ENCODE results near the gene GRIN2A. TPM values are rescaled to one million over a fixed set of nuclear protein-coding genes. Genes with fewer than 3 reads are reported as not detected.

The GRIN2A gene
- total and polyA plus RNA-seq, 2 of the 8 experiments (the other 6 are each of a cell fraction or from before 2014, with no cell fraction given) = 0.18 to 1.8 TPM

DNA sequence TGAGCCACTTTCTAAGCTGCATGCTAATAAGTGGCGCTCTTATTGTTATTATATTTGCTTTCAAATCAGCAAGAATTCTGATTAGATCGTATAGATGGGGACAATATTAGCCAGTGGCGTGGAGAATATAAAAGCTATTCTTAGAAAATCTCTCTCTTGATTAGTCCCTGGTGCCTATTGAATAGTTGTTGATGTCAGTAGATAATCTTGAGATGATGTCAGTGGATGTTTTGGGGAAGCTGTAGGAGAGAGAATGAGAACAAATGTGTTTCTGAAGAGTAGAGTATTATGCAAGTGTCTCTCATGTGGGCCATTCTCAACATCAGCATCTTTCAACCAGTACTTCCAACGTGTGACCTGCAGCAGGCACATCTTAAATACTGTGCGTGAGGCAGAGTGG lies 445.7 kb downstream of the GRIN2A start:
- Histone ChIP-seq H2BK15ac (ENCODE audit: low read length) (no peak overlapping the region), H3K27me3 (replicated peaks in 1 of 4; ENCODE audit: control insufficient read depth in 3 of 4, extremely low read depth in 1 of 4, insufficient read depth in 3 of 4, low read length in 3 of 4) (peaks cover 0 to 1% (median 0%) of the 10 kb centered on the region in 4 experiments; a peak in 1 of 7 replicates), H4K20me1 (replicated peaks in 1 of 2; ENCODE audit: control insufficient read depth in 1 of 2, insufficient read depth in 2 of 2, low read length in 2 of 2) (no peaks in the 10 kb centered on the region), H4K91ac (replicated peaks; ENCODE audit: insufficient read length, low read length) (no peak overlapping the region), H4K5ac (ENCODE audit: insufficient read length, low read depth, low read length) (no peak overlapping the region), H2AFZ (ENCODE audit: low read length) (no peak overlapping the region), H3K14ac (ENCODE audit: insufficient read length) (no peak overlapping the region), H2BK5ac (ENCODE audit: low read depth, low read length) (no peak overlapping the region), H3K79me1 (ENCODE audit: low read depth, low read length) (no peaks in the 10 kb centered on the region), H3K4me3 (ENCODE audit: extremely low read depth in 1 of 4, insufficient read depth in 2 of 4, low read depth in 3 of 4, low read length in 4 of 4) (no peak overlapping the region), H3K79me2 (ENCODE audit: control insufficient read depth in 1 of 2, insufficient read depth in 2 of 2, low read length in 2 of 2) (no peaks in the 10 kb centered on the region), H3K23me2 (ENCODE audit: low read depth, low read length) (no peaks in the 10 kb centered on the region), H3K9me3 (ENCODE audit: insufficient read depth in 2 of 2, low read depth in 1 of 2, low read length in 1 of 2) (0 out of 4 replicates have a peak, but pooled peaks cover 0 to 4% of the 10 kb centered on the region in 2 experiments), H3K36me3 (ENCODE audit: control insufficient read depth in 2 of 4, insufficient read depth in 4 of 4, low read length in 3 of 4) (peaks cover 0 to 15% (median under 1%) of the 10 kb centered on the region in 4 experiments; a peak in 1 of 8 replicates), H3K18ac (ENCODE audit: extremely low read depth, low read length) (no peak overlapping the region), H2BK120ac (replicated peaks; ENCODE audit: low read depth, low read length) (no peak overlapping the region), H3K27ac (ENCODE audit: low read depth, low read length) (no peak overlapping the region), H3K23ac (ENCODE audit: insufficient read length) (no peak overlapping the region), H4K8ac (ENCODE audit: extremely low read depth, insufficient read depth, low read length) (no peak overlapping the region), H3K9ac (replicated peaks in 1 of 4; ENCODE audit: extremely low read depth in 1 of 4, low read depth in 3 of 4, low read length in 3 of 4) (no peak overlapping the region), H3K56ac (replicated peaks; ENCODE audit: insufficient read length, low read depth, low read length) (no peak overlapping the region), H3K4me1 (replicated peaks in 1 of 4; ENCODE audit: control insufficient read depth in 3 of 4, insufficient read depth in 4 of 4, low read length in 3 of 4) (no peaks in the 10 kb centered on the region), H2AK5ac (ENCODE audit: low read depth, low read length) (no peak overlapping the region), H3K4me2 (ENCODE audit: insufficient read depth in 1 of 2, low read depth in 2 of 2, low read length in 2 of 2) (no peak overlapping the region), H2BK12ac (ENCODE audit: low read depth, low read length) (no peak overlapping the region), H2BK20ac (ENCODE audit: low read length) (no peak overlapping the region), H3K4ac (replicated peaks; ENCODE audit: insufficient read length, low read depth, low read length) (no peak overlapping the region)
- no peak for FAIRE-seq
- ChIA-PET CTCF (ENCODE audit: partially characterized antibody) (interaction anchor here (0.6 to 1.3 kb wide), 2 partner anchors 38 to 1903 kb away, joined by 3 read pairs; no protein-coding TSS in a partner anchor), POLR2A (ENCODE audit: partially characterized antibody) (no interaction called here)
- 81% methylated on average over 5 of the region's 5 CpGs; no CpG with 5 or more reads in 1 of the 2 experiments for WGBS, 2 experiments (ENCODE audit: extremely low coverage in 1 of 2, insufficient coverage in 1 of 2, insufficient read length in 1 of 2, insufficient replicate concordance in 2 of 2, low coverage in 1 of 2, low lambda C conversion rate in 2 of 2, missing lambda C conversion rate in 1 of 2)
- no peak for DNase-seq (ENCODE audit: low read depth in 1 of 2, low spot score in 2 of 2)
- TF ChIP-seq TAF7 (optimal IDR thresholded peaks at IDR 0.05; ENCODE audit: borderline replicate concordance, low read depth, low read length) = no peak
- TF ChIP-seq EGR1 (IDR thresholded peaks at IDR 0.05; ENCODE audit: borderline replicate concordance, low read depth, low read length) = no peak
- TF ChIP-seq JUND (IDR thresholded peaks at IDR 0.05; ENCODE audit: low read length) = no peak
- TF ChIP-seq RXRA (IDR thresholded peaks at IDR 0.05; ENCODE audit: insufficient read depth, low read depth, low read length) = no peak
- TF ChIP-seq GABPA (IDR thresholded peaks at IDR 0.05; ENCODE audit: borderline replicate concordance, insufficient read depth, low read length) = no peak
- no peak for TF ChIP-seq HDAC2 (IDR thresholded peaks at IDR 0.05; ENCODE audit: borderline replicate concordance in 1 of 2, low read depth in 2 of 2, low read length in 2 of 2)
- no peak for TF ChIP-seq NANOG (IDR thresholded peaks at IDR 0.05; ENCODE audit: insufficient read depth, low read depth, low read length, poor library complexity, severe bottlenecking)
- no peak for TF ChIP-seq TCF12 (IDR thresholded peaks at IDR 0.05; ENCODE audit: low read depth, low read length)
- no peak for TF ChIP-seq SRF (IDR thresholded peaks at IDR 0.05; ENCODE audit: low read depth, low read length)
- no peak for TF ChIP-seq RNF2 (IDR thresholded peaks at IDR 0.05; ENCODE audit: borderline replicate concordance, low read depth, low read length, missing control alignments, poor library complexity, severe bottlenecking)
